GM19193 (cell line): ENCODE results near the gene CD44.

ENCODE experiments used
- POLR2A ChIP-seq: IDR thresholded peaks from 4 replicates; pipeline ENCODE4 v1.6.1; 2011; ENCODE audit not compliant: insufficient read depth, insufficient read length; ENCODE audit errors: extremely low read depth

The CD44 gene

GRCh38 chr11:35169112-35169511 lies 30.1 kb downstream of the CD44 start:
- TF ChIP-seq POLR2A, result no peak

DNA sequence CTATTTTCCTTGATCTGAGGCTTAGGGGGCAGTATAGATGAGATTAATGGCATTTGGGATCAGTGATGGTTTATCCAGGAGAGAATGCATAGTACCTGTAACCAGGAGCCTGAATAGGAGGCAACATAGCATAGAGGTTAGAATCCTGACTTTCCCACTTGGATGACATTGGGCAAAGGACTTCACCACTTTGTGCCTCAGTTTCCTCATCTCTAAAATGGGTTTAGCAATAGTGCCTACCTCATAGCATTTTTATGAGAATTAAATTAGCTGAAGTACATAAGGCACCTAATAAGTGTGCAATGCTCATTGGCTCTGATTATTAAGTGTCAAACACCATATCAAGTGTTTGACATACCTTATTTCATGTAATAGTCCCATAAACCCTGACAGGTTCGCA lies 30.8 kb downstream of the CD44 start:
- TF ChIP-seq POLR2A, result no peak

GRCh38 chr11:35170503-35170902 lies 31.5 kb downstream of the CD44 start:
- TF ChIP-seq POLR2A, result no peak

DNA sequence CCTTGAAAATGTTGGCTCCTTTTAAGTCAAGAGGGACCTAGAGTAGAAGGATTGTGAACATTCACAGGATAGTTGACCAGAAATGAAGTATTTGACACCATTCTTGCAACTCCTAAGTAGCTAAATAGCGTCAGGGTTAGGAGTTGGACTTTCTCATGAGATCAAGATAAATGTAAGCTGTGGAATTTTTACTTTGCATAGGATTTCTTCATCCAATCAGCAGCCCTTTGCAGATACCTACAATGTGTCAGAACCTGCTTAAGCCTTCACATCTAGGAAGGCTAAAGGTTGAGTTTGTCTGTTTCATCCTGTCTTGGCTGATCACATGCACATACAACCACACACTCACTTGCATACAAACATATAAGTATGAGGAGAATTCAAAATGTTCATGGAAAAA lies 32.3 kb downstream of the CD44 start:
- TF ChIP-seq POLR2A, result no peak

DNA sequence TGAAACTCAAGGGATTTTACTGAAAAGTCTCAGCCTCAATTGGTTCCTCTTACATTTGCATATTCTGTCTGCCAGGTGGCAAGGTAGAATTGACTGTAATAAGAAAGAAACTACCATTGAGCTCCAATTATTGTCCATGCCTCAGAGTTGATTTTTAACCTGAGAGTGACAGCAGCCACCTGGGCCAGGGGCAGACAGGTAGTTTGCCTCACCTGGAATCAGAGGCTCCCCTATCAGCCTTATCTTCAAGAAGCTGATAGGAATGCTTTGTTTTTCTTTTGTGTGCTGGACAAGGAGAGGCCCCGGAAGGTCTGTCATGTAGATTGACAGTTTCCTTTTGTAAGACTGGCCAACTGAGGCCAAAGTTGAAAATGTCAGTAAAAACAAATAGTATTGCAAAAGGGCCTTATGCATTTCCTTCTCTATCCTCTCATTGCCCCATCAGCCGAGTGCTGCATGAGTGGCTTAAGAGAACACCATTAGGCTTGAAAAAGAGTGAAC lies 34.1 kb downstream of the CD44 start:
- no peak for TF ChIP-seq POLR2A

- TF ChIP-seq POLR2A, result no peak
These were observed 34.9 kb downstream of the CD44 start for GRCh38 chr11:35173616-35174566.

GRCh38 chr11:35174666-35175065 lies 35.7 kb downstream of the CD44 start:
- TF ChIP-seq POLR2A, result no peak

GRCh38 chr11:35177370-35177769 lies 38.4 kb downstream of the CD44 start:
- no peak for TF ChIP-seq POLR2A

- no peak for TF ChIP-seq POLR2A
These were observed 39.3 kb downstream of the CD44 start for GRCh38 chr11:35178067-35178805.

DNA sequence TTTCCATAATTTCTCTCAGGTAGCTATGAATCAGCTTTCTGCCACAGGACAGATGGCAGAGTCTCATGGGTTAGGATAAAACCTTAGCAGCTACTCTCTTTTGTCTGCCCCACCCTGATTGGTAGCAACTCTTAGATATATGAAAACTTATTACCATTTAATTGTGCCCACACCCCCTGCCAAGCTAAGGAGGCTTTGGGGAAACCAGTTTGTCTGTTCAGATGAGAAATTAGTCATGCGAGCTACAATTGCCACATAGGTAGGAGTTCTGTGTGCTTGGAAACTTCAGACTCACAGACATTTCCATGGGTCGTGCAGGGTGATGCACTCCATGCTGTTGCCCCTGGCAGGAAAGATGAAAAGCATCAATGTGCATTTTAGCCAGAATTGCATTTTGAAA lies 39.9 kb downstream of the CD44 start:
- no peak for TF ChIP-seq POLR2A

- no peak for TF ChIP-seq POLR2A
These were observed 40.6 kb downstream of the CD44 start for GRCh38 chr11:35179466-35180135.

GRCh38 chr11:35180317-35181233 lies 41.6 kb downstream of the CD44 start:
- no peak for TF ChIP-seq POLR2A

GRCh38 chr11:35182317-35182939 lies 43.5 kb downstream of the CD44 start:
- no peak for TF ChIP-seq POLR2A
